Activated CD4-positive, alpha-beta T cell treated with anti-CD3 and anti-CD28 coated beads, Interleukin-2, amount 50 U/mL, for 16 hours (primary cell): ENCODE measurements around the gene PLCB4.
"Not testable (repeated sequence)": the region's sequence is repeated elsewhere in the genome, so short reads cannot be mapped to it uniquely, and the experiment has no call there.

ENCODE experiments used
- DNase-seq: peaks from one replicate; pipeline ENCODE4 v3.0.0-alpha.2; 2020

The PLCB4 gene

GRCh38 chr20:9068841-9069663 is at the start of gene PLCB4:
Gene PLCB4, plus strand, starts transcription at chr20:9069087. Its CDS starts 238,728 bp downstream, at chr20:9307815.
- DNase-seq: no peak

- DNase-seq: no peak
Measured at GRCh38 chr20:9019833-9020232, 49.1 kb upstream of the PLCB4 start.

GRCh38 chr20:9021216-9021615 is 47.7 kb upstream of the PLCB4 start:
- no peak for DNase-seq

GRCh38 chr20:9021699-9022098 is 47.2 kb upstream of the PLCB4 start:
- no peak for DNase-seq

- DNase-seq: no peak
Measured at GRCh38 chr20:9022376-9022775, 46.5 kb upstream of the PLCB4 start.

- no peak for DNase-seq
Measured at GRCh38 chr20:9024606-9025005, 44.3 kb upstream of the PLCB4 start.

- DNase-seq: no peak
Measured at GRCh38 chr20:9025011-9025410, 43.9 kb upstream of the PLCB4 start.

- no peak for DNase-seq
Measured at GRCh38 chr20:9025643-9026042, 43.2 kb upstream of the PLCB4 start.

GRCh38 chr20:9027626-9028025 is 41.3 kb upstream of the PLCB4 start:
- no peak for DNase-seq

GRCh38 chr20:9028419-9028818 is 40.5 kb upstream of the PLCB4 start:
- DNase-seq: no peak

GRCh38 chr20:9031991-9032390 is 36.9 kb upstream of the PLCB4 start:
- DNase-seq: no peak

- no peak for DNase-seq
Measured at GRCh38 chr20:9032758-9033157, 36.1 kb upstream of the PLCB4 start.

GRCh38 chr20:9035126-9035525 is 33.8 kb upstream of the PLCB4 start:
- no peak for DNase-seq

GRCh38 chr20:9036593-9036992 is 32.3 kb upstream of the PLCB4 start:
- DNase-seq: no peak

- no peak for DNase-seq
Measured at GRCh38 chr20:9038791-9039535, 29.9 kb upstream of the PLCB4 start.

GRCh38 chr20:9040863-9041524 is 27.9 kb upstream of the PLCB4 start:
- no peak for DNase-seq

- no peak for DNase-seq
Measured at GRCh38 chr20:9043364-9043763, 25.5 kb upstream of the PLCB4 start.

GRCh38 chr20:9047928-9048327 is 21.0 kb upstream of the PLCB4 start:
- DNase-seq: not testable (repeated sequence)

- no peak for DNase-seq
Measured at GRCh38 chr20:9051508-9051907, 17.4 kb upstream of the PLCB4 start.

GRCh38 chr20:9052136-9052535 is 16.8 kb upstream of the PLCB4 start:
- DNase-seq: no peak

- no peak for DNase-seq
Measured at GRCh38 chr20:9053108-9053507, 15.8 kb upstream of the PLCB4 start.

GRCh38 chr20:9054176-9054575 is 14.7 kb upstream of the PLCB4 start:
- DNase-seq: no peak

GRCh38 chr20:9059931-9060330 is 9.0 kb upstream of the PLCB4 start:
- DNase-seq: no peak

- no peak for DNase-seq
Measured at GRCh38 chr20:9061434-9061833, 7.5 kb upstream of the PLCB4 start.
